Naive B cell (primary cell): ENCODE data around the gene PSMC3IP. TPM values are rescaled to one million over a fixed set of nuclear protein-coding genes. Genes with fewer than 3 reads are reported as not detected.

Experiments
- polyA plus RNA-seq, 6 donors: library from polyadenylated mRNA; unstranded; fragments of 300-500 nt; fragmentation: Illumina TruSeq; gene quantifications; one replicate each; pipeline ENCODE4 v1.2.3, GENCODE V29; 2021; ENCODE audit warnings: low read depth in 6 of 6

Gene PSMC3IP
- polyA plus RNA-seq, 6 donors from 2014 or later = 1.5 to 2.9 (median 2.4) TPM; not detected in 1

Other genes with a start within 250 kb of the PSMC3IP start
- 100 to 1,000 TPM in 3 of 6 donors, 10 to 100 TPM in 3; 89.8 to 112 (median 101) TPM for gene STAT3, start 189.3 kb downstream of the PSMC3IP start, polyA plus RNA-seq
- not detected for gene CAVIN1, start 154.5 kb downstream of the PSMC3IP start, polyA plus RNA-seq
- 10 to 100 TPM; 42.5 to 81.0 (median 62.8) TPM for gene ATP6V0A1, start 118.9 kb downstream of the PSMC3IP start, polyA plus RNA-seq
- 10 to 100 TPM; 17.1 to 34.9 (median 23.6) TPM for gene NAGLU, start 41.5 kb downstream of the PSMC3IP start, polyA plus RNA-seq
- gene HSD17B1, start 24.8 kb downstream of the PSMC3IP start, polyA plus RNA-seq = 1 to 10 TPM in 2 of 6 donors, under 1 TPM in 3, not detected in 1; 0.55 to 1.6 (median 0.90) TPM
- gene COASY, start 15.6 kb downstream of the PSMC3IP start, polyA plus RNA-seq = 100 to 1,000 TPM in 1 of 6 donors, 10 to 100 TPM in 5; 40.6 to 104 (median 55.5) TPM
- gene MLX, start 10.6 kb downstream of the PSMC3IP start, polyA plus RNA-seq = 10 to 100 TPM; 26.7 to 48.2 (median 32.9) TPM
- 100 to 1,000 TPM; 132 to 161 (median 140) TPM for gene RETREG3, start 31.6 kb upstream of the PSMC3IP start, polyA plus RNA-seq
- 10 to 100 TPM in 1 of 6 donors, 1 to 10 TPM in 4, not detected in 1; 4.2 to 10.2 (median 6.8) TPM for gene TUBG1, start 32.0 kb upstream of the PSMC3IP start, polyA plus RNA-seq
- gene TUBG2, start 81.6 kb upstream of the PSMC3IP start, polyA plus RNA-seq = 1 to 10 TPM in 5 of 6 donors, under 1 TPM in 1; 0.39 to 3.3 (median 1.5) TPM
- not detected for gene PLEKHH3, start 99.3 kb upstream of the PSMC3IP start, polyA plus RNA-seq
- 1 to 10 TPM in 1 of 6 donors, under 1 TPM in 2, not detected in 3; 0.27 to 1.8 (median 0.93) TPM for gene CCR10, start 104.1 kb upstream of the PSMC3IP start, polyA plus RNA-seq
- gene CNTNAP1, start 104.8 kb upstream of the PSMC3IP start, polyA plus RNA-seq = under 1 TPM in 5 of 6 donors, not detected in 1; 0.19 to 1.00 (median 0.39) TPM
- 10 to 100 TPM in 5 of 6 donors, 1 to 10 TPM in 1; 8.2 to 63.4 (median 47.3) TPM for gene EZH1, start 167.3 kb upstream of the PSMC3IP start, polyA plus RNA-seq
- gene RAMP2, start 183.5 kb upstream of the PSMC3IP start, polyA plus RNA-seq = not detected
- 10 to 100 TPM; 44.3 to 61.0 (median 56.5) TPM for gene VPS25, start 195.7 kb upstream of the PSMC3IP start, polyA plus RNA-seq
- under 1 TPM in 1 of 6 donors, not detected in 5; 0.10 TPM for gene WNK4, start 202.9 kb upstream of the PSMC3IP start, polyA plus RNA-seq
- gene COA3, start 221.0 kb upstream of the PSMC3IP start, polyA plus RNA-seq = 100 to 1,000 TPM; 117 to 157 (median 133) TPM
- gene CNTD1, start 221.1 kb upstream of the PSMC3IP start, polyA plus RNA-seq = under 1 TPM in 5 of 6 donors, not detected in 1; 0.17 to 0.74 (median 0.70) TPM
- gene BECN1, start 246.6 kb upstream of the PSMC3IP start, polyA plus RNA-seq = 100 to 1,000 TPM; 136 to 212 (median 150) TPM